HFF-Myc (cell line): ENCODE results near the gene CSF1.
"Not testable (repeated sequence)": the region's sequence is repeated elsewhere in the genome, so short reads cannot be mapped to it uniquely, and the experiment has no call there.

Source experiments
- DNase-seq: peaks from one replicate; pipeline ENCODE4 v3.0.0-alpha.2; 2011; ENCODE audit warnings: low read depth; ENCODE audit errors: extremely low read depth
- H3K4me3 ChIP-seq: replicated peaks from 2 replicates; pipeline ENCODE4 v1.5.1; 2011; ENCODE audit warnings: low read depth, mild to moderate bottlenecking, control low read depth, low read length
- TF ChIP-seq, protein P1 (sequence below): IDR thresholded peaks from 2 replicates; pipeline ENCODE4 v1.5.1; 2012; ENCODE audit warnings: mild to moderate bottlenecking, low read depth, low read length, control low read depth; ENCODE audit errors: missing control alignments

CSF1 gene, protein sequence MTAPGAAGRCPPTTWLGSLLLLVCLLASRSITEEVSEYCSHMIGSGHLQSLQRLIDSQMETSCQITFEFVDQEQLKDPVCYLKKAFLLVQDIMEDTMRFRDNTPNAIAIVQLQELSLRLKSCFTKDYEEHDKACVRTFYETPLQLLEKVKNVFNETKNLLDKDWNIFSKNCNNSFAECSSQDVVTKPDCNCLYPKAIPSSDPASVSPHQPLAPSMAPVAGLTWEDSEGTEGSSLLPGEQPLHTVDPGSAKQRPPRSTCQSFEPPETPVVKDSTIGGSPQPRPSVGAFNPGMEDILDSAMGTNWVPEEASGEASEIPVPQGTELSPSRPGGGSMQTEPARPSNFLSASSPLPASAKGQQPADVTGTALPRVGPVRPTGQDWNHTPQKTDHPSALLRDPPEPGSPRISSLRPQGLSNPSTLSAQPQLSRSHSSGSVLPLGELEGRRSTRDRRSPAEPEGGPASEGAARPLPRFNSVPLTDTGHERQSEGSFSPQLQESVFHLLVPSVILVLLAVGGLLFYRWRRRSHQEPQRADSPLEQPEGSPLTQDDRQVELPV

DNA sequence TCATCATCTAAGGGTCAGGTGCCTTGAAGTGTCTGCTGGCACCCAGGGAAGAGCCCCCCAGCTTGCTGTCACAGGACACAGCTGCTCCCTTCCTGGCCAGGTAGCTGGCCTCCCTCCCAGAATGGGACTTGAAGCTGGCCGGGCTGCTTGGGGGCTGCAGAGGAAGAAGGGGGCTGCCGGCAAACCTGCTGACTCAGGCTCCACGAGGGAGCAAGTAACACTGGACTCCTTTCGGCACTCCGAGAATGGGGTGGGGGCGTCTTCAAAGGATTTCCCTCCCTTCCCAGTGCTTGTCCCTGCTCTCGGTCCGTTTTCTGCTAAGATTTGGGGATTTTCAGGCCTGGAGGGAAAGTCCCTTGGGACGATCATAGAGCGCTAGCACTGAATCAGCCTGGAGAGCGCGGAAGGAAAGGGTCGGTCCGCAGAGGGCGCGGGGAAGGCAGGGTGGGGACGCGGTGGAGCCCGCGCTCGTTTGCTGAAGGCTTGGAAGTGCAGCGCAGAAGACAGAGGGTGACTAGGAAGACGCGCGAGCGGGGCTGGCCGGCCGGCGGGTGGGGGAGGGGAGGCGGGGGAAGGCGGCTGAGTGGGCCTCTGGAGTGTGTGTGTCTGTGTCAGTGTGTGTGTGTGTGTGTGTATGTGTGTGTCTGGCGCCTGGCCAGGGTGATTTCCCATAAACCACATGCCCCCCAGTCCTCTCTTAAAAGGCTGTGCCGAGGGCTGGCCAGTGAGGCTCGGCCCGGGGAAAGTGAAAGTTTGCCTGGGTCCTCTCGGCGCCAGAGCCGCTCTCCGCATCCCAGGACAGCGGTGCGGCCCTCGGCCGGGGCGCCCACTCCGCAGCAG, at the start of gene CSF1:
CSF1 (plus strand) TSS at position 727 of the 840 bp plus-strand sequence. CDS start 175 bp downstream, outside the sequence.
- DNase-seq: peak; percentile 64
- peak within 1 kb of the TSS; percentile 84 for H3K4me3 ChIP-seq
- TF ChIP-seq, protein P1, sequence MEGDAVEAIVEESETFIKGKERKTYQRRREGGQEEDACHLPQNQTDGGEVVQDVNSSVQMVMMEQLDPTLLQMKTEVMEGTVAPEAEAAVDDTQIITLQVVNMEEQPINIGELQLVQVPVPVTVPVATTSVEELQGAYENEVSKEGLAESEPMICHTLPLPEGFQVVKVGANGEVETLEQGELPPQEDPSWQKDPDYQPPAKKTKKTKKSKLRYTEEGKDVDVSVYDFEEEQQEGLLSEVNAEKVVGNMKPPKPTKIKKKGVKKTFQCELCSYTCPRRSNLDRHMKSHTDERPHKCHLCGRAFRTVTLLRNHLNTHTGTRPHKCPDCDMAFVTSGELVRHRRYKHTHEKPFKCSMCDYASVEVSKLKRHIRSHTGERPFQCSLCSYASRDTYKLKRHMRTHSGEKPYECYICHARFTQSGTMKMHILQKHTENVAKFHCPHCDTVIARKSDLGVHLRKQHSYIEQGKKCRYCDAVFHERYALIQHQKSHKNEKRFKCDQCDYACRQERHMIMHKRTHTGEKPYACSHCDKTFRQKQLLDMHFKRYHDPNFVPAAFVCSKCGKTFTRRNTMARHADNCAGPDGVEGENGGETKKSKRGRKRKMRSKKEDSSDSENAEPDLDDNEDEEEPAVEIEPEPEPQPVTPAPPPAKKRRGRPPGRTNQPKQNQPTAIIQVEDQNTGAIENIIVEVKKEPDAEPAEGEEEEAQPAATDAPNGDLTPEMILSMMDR: no peak

DNA sequence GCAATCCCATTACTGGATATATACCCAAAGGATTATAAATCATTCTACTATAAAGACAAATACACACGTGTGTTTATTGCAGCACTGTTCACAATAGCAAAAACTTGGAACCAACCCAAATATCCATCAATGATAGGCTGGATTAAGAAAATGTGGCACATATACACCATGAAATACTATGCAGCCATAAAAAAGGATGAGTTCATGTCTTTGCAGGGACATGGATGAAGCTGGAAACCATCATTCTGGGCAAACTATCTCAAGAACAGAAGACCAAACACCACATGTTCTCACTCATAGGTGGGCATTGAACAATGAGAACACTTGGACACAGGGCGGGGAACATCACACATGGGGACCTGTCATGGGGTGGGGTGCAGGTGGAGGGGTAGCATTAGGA, 49.0 kb upstream of the CSF1 start:
- not testable (repeated sequence) for DNase-seq

DNA sequence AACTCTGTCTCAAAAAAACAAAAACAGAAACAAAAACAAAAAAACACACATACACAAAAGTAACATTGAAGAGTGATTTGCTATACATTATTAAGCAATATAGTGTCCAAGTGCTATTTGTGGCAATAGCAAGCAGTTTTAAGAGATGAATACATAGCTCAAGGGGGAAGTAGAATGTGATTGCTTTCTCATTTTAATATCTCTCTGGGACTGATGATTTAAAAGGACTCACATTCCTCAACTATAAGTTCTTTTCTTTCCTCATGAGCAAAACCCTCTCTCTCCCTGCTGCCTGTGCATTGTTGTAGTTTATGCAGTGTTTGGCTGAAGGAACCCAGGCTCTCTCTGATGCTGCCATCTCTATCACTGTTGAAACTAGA, 47.0 kb upstream of the CSF1 start:
- TF ChIP-seq, protein P1: no peak
- no peak overlapping the region for H3K4me3 ChIP-seq
- no peak for DNase-seq

More for the DNA sequence above, 49.0 kb upstream of the CSF1 start:
- H3K4me3 ChIP-seq: not testable (repeated sequence)

DNA sequence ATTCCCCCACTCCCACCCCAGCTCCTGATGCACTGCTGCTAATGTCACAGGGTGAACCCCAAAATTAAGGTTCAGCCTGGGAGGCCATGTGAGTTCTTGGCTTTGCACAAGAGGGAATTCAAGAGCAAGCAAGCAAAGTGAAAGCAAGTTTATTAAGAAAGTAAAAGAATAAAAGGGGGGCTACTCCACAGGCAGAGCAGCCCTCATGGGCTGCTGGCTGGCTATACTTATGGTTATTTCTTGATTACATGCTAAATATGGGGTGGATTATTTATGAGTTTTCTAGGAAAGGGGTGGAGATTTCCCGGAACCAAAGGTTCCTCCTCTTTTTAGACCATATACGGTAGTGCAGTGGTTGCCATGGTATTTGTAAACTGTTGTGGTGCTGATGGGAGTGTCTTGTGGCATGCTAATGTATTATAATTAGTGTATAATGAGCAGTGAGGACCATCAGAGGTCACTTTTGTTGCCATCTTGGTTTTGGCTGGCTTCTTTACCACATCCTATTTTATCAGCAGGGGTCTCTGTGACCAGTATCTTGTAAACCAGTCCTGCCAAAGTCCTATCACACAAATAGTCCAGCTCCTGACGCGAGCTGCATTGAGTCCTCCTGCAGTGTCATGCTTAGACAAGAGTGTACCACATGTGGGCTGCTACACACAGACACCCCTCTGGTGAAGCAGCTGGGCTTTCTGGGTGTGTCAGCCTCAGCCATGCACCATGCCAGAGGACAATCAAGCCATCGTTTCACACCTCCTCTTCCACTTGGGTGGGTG, 46.4 kb upstream of the CSF1 start:
- TF ChIP-seq, protein P1: no peak
- peak; percentile 12 for DNase-seq
- no peak overlapping the region for H3K4me3 ChIP-seq

DNA sequence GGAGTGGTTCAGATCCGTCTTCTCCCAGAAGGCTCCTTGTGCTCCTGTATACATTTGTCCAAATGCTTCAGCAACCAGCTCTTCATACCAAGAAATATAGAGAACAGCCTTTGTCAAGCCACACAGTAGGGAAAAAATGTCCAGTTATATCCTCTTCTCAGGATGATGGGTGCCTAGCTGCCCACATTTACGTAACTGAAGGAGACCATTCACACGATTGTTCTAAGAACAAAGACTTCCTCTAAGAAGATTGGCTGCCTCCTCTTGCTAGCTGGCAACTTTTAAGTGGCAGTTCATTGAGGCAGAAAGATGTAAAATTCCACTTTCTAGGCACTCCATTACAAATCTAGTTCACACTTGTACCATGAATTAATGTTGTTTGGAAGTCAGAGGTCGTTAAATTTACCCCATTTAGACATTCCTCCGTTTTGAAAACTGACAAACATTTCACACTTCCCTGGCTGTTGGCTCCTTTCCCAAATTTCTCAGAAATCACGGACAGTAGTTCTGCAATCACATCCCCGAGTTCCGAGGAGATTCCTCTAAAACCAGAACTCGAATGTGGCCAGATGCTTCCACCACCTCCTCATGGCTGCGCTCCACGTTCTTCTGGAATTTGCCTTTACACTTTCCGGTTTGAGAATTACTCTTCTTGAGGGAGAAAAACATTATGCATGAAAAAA, 45.6 kb upstream of the CSF1 start:
- DNase-seq: no peak
- TF ChIP-seq, protein P1: no peak
- H3K4me3 ChIP-seq: no peak overlapping the region

DNA sequence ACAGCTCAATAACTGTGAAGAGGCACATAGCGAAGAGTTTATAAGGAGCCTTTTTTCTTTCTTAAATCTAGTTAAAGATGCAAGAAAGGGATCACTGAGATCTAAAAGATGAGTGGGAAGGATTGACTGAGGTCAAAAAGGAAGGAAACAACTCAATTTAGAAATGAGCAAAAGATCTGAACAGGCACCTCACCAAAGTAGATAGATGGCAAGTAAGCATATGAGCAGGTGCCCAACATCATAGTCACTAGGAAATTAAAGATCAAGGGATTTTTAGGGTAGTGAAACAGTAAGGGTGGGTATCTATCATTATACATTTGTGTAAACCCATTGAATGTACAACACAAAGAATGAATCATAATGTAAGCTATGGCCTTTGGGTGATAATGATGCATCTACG, 44.6 kb upstream of the CSF1 start:
- no peak overlapping the region for H3K4me3 ChIP-seq
- TF ChIP-seq, protein P1: no peak
- no peak for DNase-seq
